Stimulated activated CD8-positive, alpha-beta memory T cell treated with anti-CD3 and anti-CD28 coated beads, Interleukin-15, amount 100 ng/mL, for 1 hour (primary cell): ENCODE data around the gene GFI1B.
"Not testable (repeated sequence)": the region's sequence is repeated elsewhere in the genome, so short reads cannot be mapped to it uniquely, and the experiment has no call there.

ENCODE experiments used
- DNase-seq: peaks from one replicate; pipeline ENCODE4 v3.0.0-alpha.2; 2020; ENCODE audit warnings: low read depth

GFI1B gene

GRCh38 chr9:132969783-132970182, 8.7 kb upstream of the GFI1B start:
- no peak for DNase-seq

GRCh38 chr9:132970324-132971062, 8.0 kb upstream of the GFI1B start:
- DNase-seq, result no peak

GRCh38 chr9:132973166-132973565, 5.3 kb upstream of the GFI1B start:
- DNase-seq, result no peak

- no peak for DNase-seq
Measured at GRCh38 chr9:132973713-132974112, 4.8 kb upstream of the GFI1B start.

- no peak for DNase-seq
Measured at GRCh38 chr9:132975961-132976360, 2.5 kb upstream of the GFI1B start.

- no peak for DNase-seq
Measured at GRCh38 chr9:132976571-132976970, 1.9 kb upstream of the GFI1B start.

GRCh38 chr9:132978112-132978450, 413 bp upstream of the GFI1B start:
- DNase-seq, result no peak

- no peak for DNase-seq
Measured at GRCh38 chr9:132980157-132980556, 1.7 kb downstream of the GFI1B start.

- no peak for DNase-seq
Measured at GRCh38 chr9:132982458-132982857, 4.0 kb downstream of the GFI1B start.

- DNase-seq, result no peak
Measured at GRCh38 chr9:132983491-132984201, 5.2 kb downstream of the GFI1B start.

- DNase-seq, result no peak
Measured at GRCh38 chr9:132984202-132985070, 5.9 kb downstream of the GFI1B start.

GRCh38 chr9:132985071-132985350, 6.5 kb downstream of the GFI1B start:
- DNase-seq, result no peak

GRCh38 chr9:132985489-132985888, 7.0 kb downstream of the GFI1B start:
- DNase-seq, result no peak

- no peak for DNase-seq
Measured at GRCh38 chr9:132986114-132986513, 7.6 kb downstream of the GFI1B start.

- DNase-seq, result no peak
Measured at GRCh38 chr9:132986640-132987620, 8.4 kb downstream of the GFI1B start.

- DNase-seq, result no peak
Measured at GRCh38 chr9:132988244-132989013, 9.9 kb downstream of the GFI1B start.

GRCh38 chr9:132989014-132989310, 10.5 kb downstream of the GFI1B start:
- DNase-seq, result no peak

GRCh38 chr9:132989414-132989996, 11.0 kb downstream of the GFI1B start:
- DNase-seq, result no peak

GRCh38 chr9:132989998-132990557, 11.6 kb downstream of the GFI1B start:
- not testable (repeated sequence) for DNase-seq

GRCh38 chr9:132990781-132991180, 12.3 kb downstream of the GFI1B start:
- no peak for DNase-seq
